HepG2 (cell line): ENCODE data around the gene ISCU. TPM values are rescaled to one million over a fixed set of nuclear protein-coding genes. Genes with fewer than 3 reads are reported as not detected.

Experiments used
- ATAC-seq: fragments of 200-7000 bp; cut with Tn5 transposase; 3 replicates; pipeline ENCODE4 v1.9.1; 2020; ENCODE audit warnings: mild to moderate bottlenecking, moderate library complexity
- BruUV-seq: library from RNA; stranded (reverse); fragments of 400-500 nt; replicated peaks from 2 replicates; lab custom pipeline; 2021; lab: Mats Ljungman, UMichigan
- CTCF ChIA-PET: fragments of 300-600 bp; formaldehyde crosslinking; extraction: SDS; loops from one replicate; lab custom pipeline; 2021; ENCODE audit warnings: low total read pairs, inconsistent platforms, low intra/inter-chr PET ratio; lab: Yijun Ruan, JAX
- POLR2A ChIA-PET: fragments of 350-600 bp; sonication (Branson Sonifier 250); formaldehyde crosslinking; loops from one replicate; lab custom pipeline; 2020; ENCODE audit warnings: antibody characterized with exemption, inconsistent platforms; lab: Yijun Ruan, JAX
- DNase-seq: peaks from one replicate; pipeline ENCODE4 v3.0.0-alpha.2; 2015; ENCODE audit warnings: low spot score
- FAIRE-seq: peaks from 3 replicates; lab custom pipeline; 2011; peaks lifted over from hg19 to GRCh38; lab: Jason Lieb, UNC
- H2AFZ ChIP-seq: one replicate; pipeline ENCODE4 v1.6.1; 2011; ENCODE audit warnings: low read length, inconsistent platforms
- H3K27ac ChIP-seq: fragments of 300-600 bp; 3 replicates; pipeline ENCODE4 v1.8.0; 2011; ENCODE audit warnings: mixed run types, mild to moderate bottlenecking, mixed read lengths, low read length, inconsistent platforms; ENCODE audit not compliant: insufficient read depth; ENCODE audit errors: extremely low read length
- H3K27me3 ChIP-seq, 2 experiments: fragments of 200-600 bp in 1 of 2; 2 replicates in 1 of 2; 3 replicates in 1 of 2; pipeline versions ENCODE4 v1.6.0 to v1.8.0; 2011; ENCODE audit warnings: low read length in 2 of 2, mild to moderate bottlenecking in 2 of 2, moderate library complexity in 2 of 2, inconsistent platforms in 1 of 2; ENCODE audit not compliant: insufficient read depth in 2 of 2, control insufficient read depth in 1 of 2
- H3K36me3 ChIP-seq, 2 experiments: fragments of 200-600 bp in 1 of 2; replicated peaks in 1 of 2; 2 replicates in 1 of 2; 3 replicates in 1 of 2; pipeline versions ENCODE4 v1.5.1 to v1.8.0; 2011; ENCODE audit warnings: low read length in 2 of 2, inconsistent platforms in 1 of 2; ENCODE audit not compliant: insufficient read depth in 2 of 2, control insufficient read depth in 1 of 2
- H3K4me1 ChIP-seq: 2 replicates; pipeline ENCODE4 v1.5.1; 2012; ENCODE audit warnings: low read length, inconsistent platforms; ENCODE audit not compliant: insufficient read depth
- H3K4me2 ChIP-seq: 2 replicates; pipeline ENCODE4 v1.6.0; 2011; ENCODE audit warnings: low read depth, low read length, inconsistent platforms
- H3K4me3 ChIP-seq, 3 experiments: fragments of 200-600 bp in 1 of 3; sonication (generic), shearing (Covaris generic) in 1 of 3; replicated peaks in 1 of 3; 2 replicates each; pipeline ENCODE4 v1.5.1; 2011 to 2016; ENCODE audit warnings: low read length in 3 of 3, inconsistent platforms in 2 of 3, low read depth in 2 of 3, mild to moderate bottlenecking in 2 of 3, control low read depth in 1 of 3, mixed read lengths in 1 of 3; ENCODE audit not compliant: insufficient read depth in 1 of 3
- H3K79me2 ChIP-seq: one replicate; pipeline ENCODE4 v1.6.1; 2011; ENCODE audit warnings: low read length, inconsistent platforms; ENCODE audit not compliant: insufficient read depth
- H3K9ac ChIP-seq: 2 replicates; pipeline ENCODE4 v1.6.0; 2011; ENCODE audit warnings: mild to moderate bottlenecking, low read depth, low read length, inconsistent platforms; ENCODE audit not compliant: insufficient read depth
- H3K9me3 ChIP-seq: 2 replicates; pipeline ENCODE4 v1.5.1; 2012; ENCODE audit warnings: mild to moderate bottlenecking, low read length
- H4K20me1 ChIP-seq: 2 replicates; pipeline ENCODE4 v1.6.0; 2011; ENCODE audit warnings: inconsistent platforms, mild to moderate bottlenecking, low read length, moderate library complexity; ENCODE audit not compliant: insufficient read depth
- CEBPG ChIP-seq: IDR thresholded peaks from 2 replicates; pipeline ENCODE4 v1.6.1; 2016
- EEA1 ChIP-seq: sonication (generic); formaldehyde crosslinking; IDR thresholded peaks from 2 replicates; pipeline ENCODE4 v1.5.1; 2020; ENCODE audit warnings: mild to moderate bottlenecking, missing genetic modification reagents, borderline replicate concordance
- FOXM1 ChIP-seq: sonication (generic); formaldehyde crosslinking; IDR thresholded peaks from 2 replicates; pipeline ENCODE4 v1.5.0; 2020; ENCODE audit warnings: missing genetic modification reagents
- IRF2 ChIP-seq: IDR thresholded peaks from 2 replicates; pipeline ENCODE4 v1.6.1; 2018; ENCODE audit warnings: missing genetic modification reagents, missing compliant biosample characterization
- MTF1 ChIP-seq: sonication (generic); formaldehyde crosslinking; IDR thresholded peaks from 2 replicates; pipeline ENCODE4 v1.5.0; 2020; ENCODE audit warnings: missing genetic modification reagents
- NFIC ChIP-seq: IDR thresholded peaks from 2 replicates; pipeline ENCODE4 v1.6.1; 2012; ENCODE audit warnings: mild to moderate bottlenecking, low read length, inconsistent platforms
- SOX13 ChIP-seq, 3 experiments: fragments of 450-650 bp in 1 of 3; sonication (generic) in 1 of 3; formaldehyde crosslinking in 1 of 3; IDR thresholded peaks in 2 of 3; conservative IDR thresholded peaks in 1 of 3; 2 replicates each; pipeline versions ENCODE4 v1.5.0 to v1.6.1; 2016 to 2020; ENCODE audit warnings: antibody characterized with exemption in 1 of 3, mild to moderate bottlenecking in 1 of 3, missing compliant biosample characterization in 1 of 3, missing genetic modification reagents in 1 of 3, moderate library complexity in 1 of 3
- TCF12 ChIP-seq, 2 experiments: fragments of 450-650 bp in 1 of 2; sonication (generic) in 1 of 2; formaldehyde crosslinking in 1 of 2; IDR thresholded peaks; 2 replicates each; pipeline versions ENCODE4 v1.6.1 to v1.8.0; 2017 to 2022; ENCODE audit warnings: antibody characterized with exemption in 1 of 2, mild to moderate bottlenecking in 1 of 2, missing genetic modification reagents in 1 of 2, moderate library complexity in 1 of 2
- TCF7 ChIP-seq: sonication (generic); IDR thresholded peaks from 2 replicates; pipeline ENCODE4 v1.6.1; 2016; ENCODE audit warnings: antibody characterized with exemption, low read depth
- YEATS2 ChIP-seq: sonication (generic); formaldehyde crosslinking; IDR thresholded peaks from 2 replicates; pipeline ENCODE4 v1.4.0; 2020; ENCODE audit warnings: missing genetic modification reagents, borderline replicate concordance
- ZFP36 ChIP-seq: fragments of 150-350 bp; IDR thresholded peaks from 2 replicates; pipeline ENCODE4 v1.6.1; 2018; ENCODE audit warnings: borderline replicate concordance, low read length, low read depth; ENCODE audit not compliant: partially characterized antibody
- ZFP82 ChIP-seq: sonication (generic); formaldehyde crosslinking; IDR thresholded peaks from 2 replicates; pipeline ENCODE4 v1.5.1; 2020; ENCODE audit warnings: mild to moderate bottlenecking, missing genetic modification reagents, borderline replicate concordance
- ZNF326 ChIP-seq: sonication (generic); formaldehyde crosslinking; IDR thresholded peaks from 2 replicates; pipeline ENCODE4 v1.4.0; 2020; ENCODE audit warnings: missing genetic modification reagents, borderline replicate concordance
- ZNF350 ChIP-seq: sonication (generic); formaldehyde crosslinking; IDR thresholded peaks from 2 replicates; pipeline ENCODE4 v1.4.0; 2020; ENCODE audit warnings: mild to moderate bottlenecking, low read depth, missing genetic modification reagents, borderline replicate concordance
- ZSCAN20 ChIP-seq: sonication (generic); formaldehyde crosslinking; IDR thresholded peaks from 2 replicates; pipeline ENCODE4 v1.4.0; 2020; ENCODE audit warnings: missing genetic modification reagents, mild to moderate bottlenecking, borderline replicate concordance
- WGBS: methylation state at CpG from one replicate; pipeline ENCODE4 v1.1.6; 2017; ENCODE audit warnings: low lambda C conversion rate; 5-methylcytosine and 5-hydroxymethylcytosine counted together
- in situ Hi-C: cut with HindIII; loops from 2 replicates; pipeline ENCODE4 v1.10.0; 2017; ENCODE audit warnings: low pct_unique_long_range_greater_than_20kb; ENCODE audit not compliant: extremely low pct_ligation_motif_present
- intact Hi-C: fragments of 100-400 bp; cut with micrococcal nuclease; formaldehyde crosslinking; loops from one replicate; pipeline ENCODE4 v1.10.0; 2022; ENCODE audit not compliant: unreplicated experiment
- polyA plus RNA-seq, 8 experiments: library from polyadenylated mRNA; depleted of rRNA in 3 of 8; stranded (reverse) in 7 of 8; unstranded in 1 of 8; fragments of >200 nt; fragmentation: Illumina TruSeq in 4 of 8; extraction: Trizol in 4 of 8; gene quantifications; 2 replicates each; pipeline versions ENCODE4 v1.2.1 to v1.2.3, GENCODE V29; 2011 to 2016; ENCODE audit warnings: low read depth in 4 of 8, missing spikeins in 1 of 8, mixed read lengths in 1 of 8; ENCODE audit not compliant: insufficient read depth in 1 of 8
- total RNA-seq, 5 experiments: library from RNA; depleted of rRNA; stranded (reverse); fragments of >200 nt; fragmentation: Illumina TruSeq; extraction: Trizol; gene quantifications; 2 replicates each; pipeline ENCODE4 v1.2.3, GENCODE V29; 2016; ENCODE audit warnings: low read depth in 1 of 5
- TF ChIP-seq, protein P1 (sequence below): sonication (generic); formaldehyde crosslinking; IDR thresholded peaks from 2 replicates; pipeline ENCODE4 v1.4.0; 2020; ENCODE audit warnings: low read depth, mild to moderate bottlenecking, missing genetic modification reagents
- TF ChIP-seq, protein P2 (sequence below): IDR thresholded peaks from 2 replicates; pipeline ENCODE4 v1.6.1; 2012; ENCODE audit warnings: low read depth, low read length, improper control_type of control experiment
- TF ChIP-seq, protein P3 (sequence below): sonication (generic); formaldehyde crosslinking; IDR thresholded peaks from 2 replicates; pipeline ENCODE4 v1.5.1; 2020; ENCODE audit warnings: missing genetic modification reagents, mild to moderate bottlenecking, borderline replicate concordance

ISCU gene
- total and polyA plus RNA-seq, 2 of the 13 experiments (the other 11 are each of a cell fraction or from before 2014, with no cell fraction given): 94.4 to 107 TPM

DNA sequence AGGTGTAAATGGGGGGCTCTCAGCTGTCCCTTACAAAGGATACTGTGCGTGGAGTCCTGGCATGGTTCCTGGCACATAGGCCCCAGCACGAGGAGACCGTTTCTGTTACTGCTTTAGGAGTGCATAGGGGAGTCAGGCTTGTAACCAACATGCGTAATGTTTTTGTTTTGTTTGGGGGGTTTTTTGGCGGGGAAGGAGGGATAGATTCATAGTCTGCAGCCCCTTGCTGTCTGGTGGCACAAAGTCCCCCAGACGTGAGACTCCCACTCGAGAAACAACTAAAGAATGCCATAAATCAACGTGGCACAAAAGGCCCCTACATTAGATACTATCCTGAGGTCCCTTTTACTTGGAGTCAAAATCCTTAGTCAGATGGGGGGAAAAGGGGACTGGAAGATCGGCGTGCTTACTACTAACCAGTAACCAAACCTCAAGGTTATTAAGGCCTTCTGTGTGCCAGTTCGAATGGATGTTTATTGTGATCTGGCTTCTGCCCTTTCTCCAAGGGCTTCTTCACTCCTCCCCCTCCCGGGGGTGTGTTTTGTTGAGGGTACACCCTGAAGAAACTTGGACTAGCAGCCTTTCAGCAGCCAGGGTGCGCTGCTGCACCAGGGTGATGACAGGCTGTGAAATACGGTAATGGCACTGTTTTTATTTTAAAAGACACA, 874 bp downstream of the ISCU start:
- peak; percentile 96 for FAIRE-seq
- intact Hi-C loops: loop anchor here (1.0 to 5.0 kb wide), 5 partner anchors 55 to 388 kb away; partner anchors contain the start of genes CORO1C and SSH1
- Histone ChIP-seq H3K27me3 (no peaks in the 10 kb centered on the region; a peak in 1 of 5 replicates), H3K9ac (peak overlapping the region; percentile 92), H3K4me2 (peak overlapping the region; percentile 85), H4K20me1 (peaks cover 7% of the 10 kb centered on the region), H3K79me2 (peaks cover 44% of the 10 kb centered on the region), H3K4me3 (peak overlapping the region; percentile 92 to 99 (median 96)), H2AFZ (no peak overlapping the region), H3K4me1 (peaks cover 23% of the 10 kb centered on the region), H3K36me3 (peaks cover 18 to 45% of the 10 kb centered on the region in 2 experiments), H3K9me3 (no peaks in the 10 kb centered on the region), H3K27ac (peak overlapping the region; percentile 97)
- ChIA-PET CTCF (interaction anchor here (0.8 to 3.9 kb wide), 3 partner anchors 55 to 240 kb away, joined by 3 to 45 read pairs (median 11); no protein-coding TSS in a partner anchor), POLR2A (interaction anchor here (0.9 to 1.3 kb wide), 5 partner anchors 37 to 72 kb away, joined by 3 to 13 read pairs (median 3); no protein-coding TSS in a partner anchor)
- BruUV-seq: TSS peak; percentile 54
- ATAC-seq: peak; percentile 68
- WGBS: 1% methylated on average over 12 of the region's 14 CpGs
- in situ Hi-C loops: loop anchor here (10.0 kb wide), 1 partner anchor 242 kb away; no protein-coding TSS in a partner anchor
- DNase-seq: peak; percentile 83
- TF ChIP-seq ZFP36 (no peak), FOXM1 (CRISPR knock-in tag) (no peak), IRF2 (peak; percentile 38; the same call in 1 of the 2 replicates), ZSCAN20 (CRISPR knock-in tag) (no peak), CEBPG (CRISPR knock-in tag) (peak; percentile 60), TCF7 (no peak), NFIC (no peak), SOX13 (IDR thresholded peaks at IDR 0.05) (no peak), SOX13 (CRISPR knock-in tag; conservative IDR thresholded peaks at IDR 0.05 in 1 of 2, IDR thresholded peaks at IDR 0.05 in 1 of 2) (peak in 1 of 2 experiments; percentile 61; a peak in 2 of 4 replicates), MTF1 (no peak), TCF12 (IDR thresholded peaks at IDR 0.05) (no peak), TCF12 (CRISPR knock-in tag; IDR thresholded peaks at IDR 0.05) (no peak), YEATS2 (CRISPR knock-in tag) (no peak), EEA1 (CRISPR knock-in tag) (no peak), ZFP82 (CRISPR knock-in tag) (no peak), ZNF326 (CRISPR knock-in tag) (no peak), ZNF350 (CRISPR knock-in tag) (no peak)
- TF ChIP-seq, protein P1, sequence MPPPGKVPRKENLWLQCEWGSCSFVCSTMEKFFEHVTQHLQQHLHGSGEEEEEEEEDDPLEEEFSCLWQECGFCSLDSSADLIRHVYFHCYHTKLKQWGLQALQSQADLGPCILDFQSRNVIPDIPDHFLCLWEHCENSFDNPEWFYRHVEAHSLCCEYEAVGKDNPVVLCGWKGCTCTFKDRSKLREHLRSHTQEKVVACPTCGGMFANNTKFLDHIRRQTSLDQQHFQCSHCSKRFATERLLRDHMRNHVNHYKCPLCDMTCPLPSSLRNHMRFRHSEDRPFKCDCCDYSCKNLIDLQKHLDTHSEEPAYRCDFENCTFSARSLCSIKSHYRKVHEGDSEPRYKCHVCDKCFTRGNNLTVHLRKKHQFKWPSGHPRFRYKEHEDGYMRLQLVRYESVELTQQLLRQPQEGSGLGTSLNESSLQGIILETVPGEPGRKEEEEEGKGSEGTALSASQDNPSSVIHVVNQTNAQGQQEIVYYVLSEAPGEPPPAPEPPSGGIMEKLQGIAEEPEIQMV (CRISPR knock-in tag): 0 out of 2 replicates have a peak, but pooled peaks have one; percentile 40
- TF ChIP-seq, protein P2, sequence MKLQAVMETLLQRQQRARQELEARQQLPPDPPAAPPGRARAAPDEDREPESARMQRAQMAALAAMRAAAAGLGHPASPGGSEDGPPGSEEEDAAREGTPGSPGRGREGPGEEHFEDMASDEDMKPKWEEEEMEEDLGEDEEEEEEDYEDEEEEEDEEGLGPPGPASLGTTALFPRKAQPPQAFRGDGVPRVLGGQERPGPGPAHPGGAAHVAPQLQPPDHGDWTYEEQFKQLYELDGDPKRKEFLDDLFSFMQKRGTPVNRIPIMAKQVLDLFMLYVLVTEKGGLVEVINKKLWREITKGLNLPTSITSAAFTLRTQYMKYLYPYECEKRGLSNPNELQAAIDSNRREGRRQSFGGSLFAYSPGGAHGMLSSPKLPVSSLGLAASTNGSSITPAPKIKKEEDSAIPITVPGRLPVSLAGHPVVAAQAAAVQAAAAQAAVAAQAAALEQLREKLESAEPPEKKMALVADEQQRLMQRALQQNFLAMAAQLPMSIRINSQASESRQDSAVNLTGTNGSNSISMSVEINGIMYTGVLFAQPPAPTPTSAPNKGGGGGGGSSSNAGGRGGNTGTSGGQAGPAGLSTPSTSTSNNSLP: peak; percentile 41; the same call in 1 of the 2 replicates
- TF ChIP-seq, protein P3, sequence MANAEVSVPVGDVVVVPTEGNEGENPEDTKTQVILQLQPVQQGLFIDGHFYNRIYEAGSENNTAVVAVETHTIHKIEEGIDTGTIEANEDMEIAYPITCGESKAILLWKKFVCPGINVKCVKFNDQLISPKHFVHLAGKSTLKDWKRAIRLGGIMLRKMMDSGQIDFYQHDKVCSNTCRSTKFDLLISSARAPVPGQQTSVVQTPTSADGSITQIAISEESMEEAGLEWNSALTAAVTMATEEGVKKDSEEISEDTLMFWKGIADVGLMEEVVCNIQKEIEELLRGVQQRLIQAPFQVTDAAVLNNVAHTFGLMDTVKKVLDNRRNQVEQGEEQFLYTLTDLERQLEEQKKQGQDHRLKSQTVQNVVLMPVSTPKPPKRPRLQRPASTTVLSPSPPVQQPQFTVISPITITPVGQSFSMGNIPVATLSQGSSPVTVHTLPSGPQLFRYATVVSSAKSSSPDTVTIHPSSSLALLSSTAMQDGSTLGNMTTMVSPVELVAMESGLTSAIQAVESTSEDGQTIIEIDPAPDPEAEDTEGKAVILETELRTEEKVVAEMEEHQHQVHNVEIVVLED (CRISPR knock-in tag): no peak
